Measurements from ENCODE around the gene PAQR5. TPM values are rescaled to one million over a fixed set of nuclear protein-coding genes. Genes with fewer than 3 reads are reported as not detected.

Gene PAQR5
- total and polyA plus RNA-seq, 9 of the 15 experiments (the other 6 are each of a cell fraction or from before 2014, with no cell fraction given), result 0.04 to 0.08 TPM; not detected in 7

GRCh38 chr15:69305204-69305931, 6.7 kb downstream of the PAQR5 start:
- BruUV-seq (replicated peaks), result no TSS peak
- CTCF ChIA-PET (ENCODE audit: low intra/inter-chr PET ratio), result no interaction called here
- FAIRE-seq, result peak; percentile 40
- TF ChIP-seq ZBTB1 (CRISPR knock-in tag; IDR thresholded peaks at IDR 0.05; ENCODE audit: borderline replicate concordance, low read depth) (peak; percentile 90), JUN (IDR thresholded peaks at IDR 0.05; ENCODE audit: borderline replicate concordance, low read depth, low read length) (peak; percentile 32; the same call in 1 of the 2 replicates), JUN (CRISPR knock-in tag; IDR thresholded peaks at IDR 0.05; ENCODE audit: borderline replicate concordance) (no peak), MBD2 (IDR thresholded peaks at IDR 0.05; ENCODE audit: borderline replicate concordance, low read depth) (no peak), ZFP30 (CRISPR knock-in tag; IDR thresholded peaks at IDR 0.05; ENCODE audit: borderline replicate concordance) (no peak), FOSL1 (tag; conservative IDR thresholded peaks at IDR 0.05) (peak; percentile 87), ZBTB7A (IDR thresholded peaks at IDR 0.05; ENCODE audit: borderline replicate concordance, control insufficient read depth, low read depth, low read length) (peak; percentile 49; the same call in 1 of the 2 replicates), CREM (IDR thresholded peaks at IDR 0.05; ENCODE audit: low read depth) (peak; percentile 29; the same call in 1 of the 2 replicates), DPF2 (IDR thresholded peaks at IDR 0.05) (0 out of 2 replicates have a peak, but pooled peaks have one; percentile 46), E2F6 (IDR thresholded peaks at IDR 0.05; ENCODE audit: borderline replicate concordance in 1 of 2, extremely low read depth in 1 of 2, insufficient read depth in 1 of 2, insufficient read length in 1 of 2, low read depth in 1 of 2, low read length in 1 of 2, poor library complexity in 1 of 2, severe bottlenecking in 1 of 2) (peak in 1 of 2 experiments; percentile 35), NRF1 (conservative IDR thresholded peaks at IDR 0.05 in 1 of 2, IDR thresholded peaks at IDR 0.05 in 1 of 2) (peak; percentile 59 to 66), ARID1B (IDR thresholded peaks at IDR 0.05) (0 out of 2 replicates have a peak, but pooled peaks have one; percentile 23), CBX1 (IDR thresholded peaks at IDR 0.05; ENCODE audit: low read depth) (no peak), VEZF1 (CRISPR knock-in tag; IDR thresholded peaks at IDR 0.05) (peak; percentile 54), USF2 (CRISPR knock-in tag; IDR thresholded peaks at IDR 0.05) (peak; percentile 13; the same call in 1 of the 2 replicates)

More at GRCh38 chr15:69305204-69305931, 6.7 kb downstream of the PAQR5 start:
- intact Hi-C loops (cut with micrococcal nuclease) (loop anchor here (10.0 kb wide), 1 partner anchor 89 kb away; no protein-coding TSS in a partner anchor), in situ Hi-C loops (cut with MboI) (no loop called here)
- Histone ChIP-seq H3K4me1 (replicated peaks in 1 of 2; ENCODE audit: control insufficient read depth in 2 of 2, insufficient read depth in 2 of 2, low read length in 2 of 2) (peaks cover 0 to 7% of the 10 kb centered on the region in 2 experiments; a peak in 2 of 5 replicates), H2AFZ (ENCODE audit: low read depth, low read length) (peak overlapping the region; percentile 45; the same call in 1 of the 2 replicates), H3K27ac (ENCODE audit: extremely low read depth, low read depth, low read length) (no peak overlapping the region), H3K9ac (ENCODE audit: insufficient read depth in 1 of 2, low read depth in 2 of 2, low read length in 2 of 2) (no peak overlapping the region), H4K20me1 (replicated peaks; ENCODE audit: control insufficient read depth, insufficient read depth, low read length) (no peaks in the 10 kb centered on the region), H3K79me2 (ENCODE audit: control insufficient read depth, insufficient read depth, low read length) (no peaks in the 10 kb centered on the region), H3K4me2 (ENCODE audit: insufficient read depth, low read length) (0 out of 2 replicates have a peak overlapping the region, but pooled peaks have one; percentile 32), H3K4me3 (no peak overlapping the region), H3K27me3 (ENCODE audit: control insufficient read depth in 2 of 2, insufficient read depth in 2 of 2, low read length in 2 of 2) (peaks cover 5 to 21% of the 10 kb centered on the region in 2 experiments; a peak in 4 of 5 replicates), H3K36me3 (ENCODE audit: control insufficient read depth, insufficient read depth, low read length) (no peaks in the 10 kb centered on the region), H3K9me1 (ENCODE audit: control insufficient read depth, insufficient read depth, low read length) (peaks cover 5% of the 10 kb centered on the region), H3K9me3 (replicated peaks; ENCODE audit: control insufficient read depth, insufficient read depth, low read depth, low read length) (no peaks in the 10 kb centered on the region)
- DNase-seq (ENCODE audit: extremely low read depth in 1 of 4, low spot score in 3 of 4), result peak; percentile 56 to 66 (median 61)
- POLR2A ChIA-PET, result interaction anchor here (0.6 kb wide), 1 partner anchor 51 kb away, joined by 3 read pairs; no protein-coding TSS in a partner anchor
- peak; percentile 66 for ATAC-seq
- 8% methylated on average over 18 of the region's 20 CpGs for WGBS (ENCODE audit: insufficient coverage, low coverage, missing lambda C conversion rate)
